UCSD-AML1 (cell line): Measurements from ENCODE around the gene LHFPL5.

Experiments used
- DNase-seq: peaks from one replicate; lab custom pipeline; 2025; ENCODE audit not compliant: unreplicated experiment; lab: John Stamatoyannopoulos, UW

Gene LHFPL5

GRCh38 chr6:35804996-35805736 lies at the start of gene LHFPL5:
LHFPL5 (plus strand) TSS chr6:35805352; CDS start chr6:35805671, 319 bp downstream.
- peak; percentile 72 for DNase-seq

- DNase-seq: peak; percentile 56
Observed at GRCh38 chr6:35757456-35758123, 47.6 kb upstream of the LHFPL5 start.

GRCh38 chr6:35759426-35759825 lies 45.7 kb upstream of the LHFPL5 start:
- DNase-seq: no peak

GRCh38 chr6:35765739-35766138 lies 39.4 kb upstream of the LHFPL5 start:
- no peak for DNase-seq

- DNase-seq: no peak
Observed at GRCh38 chr6:35769211-35769610, 35.9 kb upstream of the LHFPL5 start.

GRCh38 chr6:35771343-35771627 lies 33.9 kb upstream of the LHFPL5 start:
- DNase-seq: no peak

GRCh38 chr6:35774116-35774794 lies 30.9 kb upstream of the LHFPL5 start:
- DNase-seq: no peak

- no peak for DNase-seq
Observed at GRCh38 chr6:35775031-35775430, 30.1 kb upstream of the LHFPL5 start.

GRCh38 chr6:35776364-35777215 lies 28.6 kb upstream of the LHFPL5 start, which contains the start of gene CLPSL2:
CLPSL2 (plus strand) TSS chr6:35776598; CDS start chr6:35776619, 21 bp downstream.
- DNase-seq: no peak

GRCh38 chr6:35777356-35778102 lies 27.6 kb upstream of the LHFPL5 start:
- no peak for DNase-seq

GRCh38 chr6:35778437-35778836 lies 26.7 kb upstream of the LHFPL5 start:
- DNase-seq: no peak

GRCh38 chr6:35780719-35781118 lies 24.4 kb upstream of the LHFPL5 start, which contains the start of gene CLPSL1:
CLPSL1 (plus strand) TSS chr6:35781019; CDS start chr6:35781111, 92 bp downstream.
- DNase-seq: no peak

- no peak for DNase-seq
Observed at GRCh38 chr6:35781290-35781689, 23.9 kb upstream of the LHFPL5 start.

GRCh38 chr6:35782424-35782823 lies 22.7 kb upstream of the LHFPL5 start:
- DNase-seq: no peak

- no peak for DNase-seq
Observed at GRCh38 chr6:35784200-35784599, 21.0 kb upstream of the LHFPL5 start.

GRCh38 chr6:35786272-35786671 lies 18.9 kb upstream of the LHFPL5 start:
- DNase-seq: no peak

GRCh38 chr6:35786810-35787209 lies 18.3 kb upstream of the LHFPL5 start:
- no peak for DNase-seq

GRCh38 chr6:35787266-35788218 lies 17.6 kb upstream of the LHFPL5 start:
- DNase-seq: no peak

GRCh38 chr6:35788423-35788982 lies 16.6 kb upstream of the LHFPL5 start:
- DNase-seq: no peak
